HepG2 (cell line): ENCODE measurements around the gene SORBS2. TPM values are rescaled to one million over a fixed set of nuclear protein-coding genes. Genes with fewer than 3 reads are reported as not detected.

Experiments used
- ATAC-seq: fragments of 200-7000 bp; cut with Tn5 transposase; 3 replicates; pipeline ENCODE4 v1.9.1; 2020; ENCODE audit warnings: mild to moderate bottlenecking, moderate library complexity
- BruUV-seq: library from RNA; stranded (reverse); fragments of 400-500 nt; replicated peaks from 2 replicates; lab custom pipeline; 2021; lab: Mats Ljungman, UMichigan
- CTCF ChIA-PET: fragments of 300-600 bp; formaldehyde crosslinking; extraction: SDS; loops from one replicate; lab custom pipeline; 2021; ENCODE audit warnings: low total read pairs, inconsistent platforms, low intra/inter-chr PET ratio; lab: Yijun Ruan, JAX
- POLR2A ChIA-PET: fragments of 350-600 bp; sonication (Branson Sonifier 250); formaldehyde crosslinking; loops from one replicate; lab custom pipeline; 2020; ENCODE audit warnings: antibody characterized with exemption, inconsistent platforms; lab: Yijun Ruan, JAX
- DNase-seq: peaks from one replicate; pipeline ENCODE4 v3.0.0-alpha.2; 2015; ENCODE audit warnings: low spot score
- FAIRE-seq: peaks from 3 replicates; lab custom pipeline; 2011; peaks lifted over from hg19 to GRCh38; lab: Jason Lieb, UNC
- H2AFZ ChIP-seq: one replicate; pipeline ENCODE4 v1.6.1; 2011; ENCODE audit warnings: low read length, inconsistent platforms
- H3K27ac ChIP-seq: fragments of 300-600 bp; 3 replicates; pipeline ENCODE4 v1.8.0; 2011; ENCODE audit warnings: mixed run types, mild to moderate bottlenecking, mixed read lengths, low read length, inconsistent platforms; ENCODE audit not compliant: insufficient read depth; ENCODE audit errors: extremely low read length
- H3K27me3 ChIP-seq, 2 experiments: fragments of 200-600 bp in 1 of 2; 2 replicates in 1 of 2; 3 replicates in 1 of 2; pipeline versions ENCODE4 v1.6.0 to v1.8.0; 2011; ENCODE audit warnings: low read length in 2 of 2, mild to moderate bottlenecking in 2 of 2, moderate library complexity in 2 of 2, inconsistent platforms in 1 of 2; ENCODE audit not compliant: insufficient read depth in 2 of 2, control insufficient read depth in 1 of 2
- H3K36me3 ChIP-seq, 2 experiments: fragments of 200-600 bp in 1 of 2; replicated peaks in 1 of 2; 2 replicates in 1 of 2; 3 replicates in 1 of 2; pipeline versions ENCODE4 v1.5.1 to v1.8.0; 2011; ENCODE audit warnings: low read length in 2 of 2, inconsistent platforms in 1 of 2; ENCODE audit not compliant: insufficient read depth in 2 of 2, control insufficient read depth in 1 of 2
- H3K4me1 ChIP-seq: 2 replicates; pipeline ENCODE4 v1.5.1; 2012; ENCODE audit warnings: low read length, inconsistent platforms; ENCODE audit not compliant: insufficient read depth
- H3K4me2 ChIP-seq: 2 replicates; pipeline ENCODE4 v1.6.0; 2011; ENCODE audit warnings: low read depth, low read length, inconsistent platforms
- H3K4me3 ChIP-seq, 3 experiments: fragments of 200-600 bp in 1 of 3; sonication (generic), shearing (Covaris generic) in 1 of 3; replicated peaks in 1 of 3; 2 replicates each; pipeline ENCODE4 v1.5.1; 2011 to 2016; ENCODE audit warnings: low read length in 3 of 3, inconsistent platforms in 2 of 3, low read depth in 2 of 3, mild to moderate bottlenecking in 2 of 3, control low read depth in 1 of 3, mixed read lengths in 1 of 3; ENCODE audit not compliant: insufficient read depth in 1 of 3
- H3K79me2 ChIP-seq: one replicate; pipeline ENCODE4 v1.6.1; 2011; ENCODE audit warnings: low read length, inconsistent platforms; ENCODE audit not compliant: insufficient read depth
- H3K9ac ChIP-seq: 2 replicates; pipeline ENCODE4 v1.6.0; 2011; ENCODE audit warnings: mild to moderate bottlenecking, low read depth, low read length, inconsistent platforms; ENCODE audit not compliant: insufficient read depth
- H3K9me3 ChIP-seq: 2 replicates; pipeline ENCODE4 v1.5.1; 2012; ENCODE audit warnings: mild to moderate bottlenecking, low read length
- H4K20me1 ChIP-seq: 2 replicates; pipeline ENCODE4 v1.6.0; 2011; ENCODE audit warnings: inconsistent platforms, mild to moderate bottlenecking, low read length, moderate library complexity; ENCODE audit not compliant: insufficient read depth
- ASH2L ChIP-seq: fragments of 300-600, 200-600 bp; sonication (generic); IDR thresholded peaks from 2 replicates; pipeline ENCODE4 v1.7.0; 2017; ENCODE audit warnings: low read depth, mild to moderate bottlenecking, moderate library complexity, mixed read lengths, low read length; ENCODE audit not compliant: insufficient read length
- GTF3A ChIP-seq: sonication (generic); formaldehyde crosslinking; conservative IDR thresholded peaks from 2 replicates; pipeline ENCODE4 v1.4.0; 2020; ENCODE audit warnings: mild to moderate bottlenecking, missing genetic modification reagents
- HNRNPH1 ChIP-seq: fragments of 200-400 bp; formaldehyde crosslinking; optimal IDR thresholded peaks from 2 replicates; pipeline ENCODE3; 2017; ENCODE audit warnings: mild to moderate bottlenecking, low read depth, low read length
- KDM4B ChIP-seq: sonication (generic); formaldehyde crosslinking; IDR thresholded peaks from 2 replicates; pipeline ENCODE4 v1.4.0; 2020; ENCODE audit warnings: missing genetic modification reagents
- MAFF ChIP-seq: IDR thresholded peaks from 2 replicates; pipeline ENCODE4 v1.6.1; 2011; ENCODE audit warnings: low read depth, low read length, improper control_type of control experiment
- MAFK ChIP-seq, 2 experiments: IDR thresholded peaks in 1 of 2; conservative IDR thresholded peaks in 1 of 2; 2 replicates each; pipeline ENCODE4 v1.6.1; 2011; ENCODE audit warnings: improper control_type of control experiment in 2 of 2, low read length in 2 of 2
- RXRB ChIP-seq: IDR thresholded peaks from 2 replicates; pipeline ENCODE4 v1.6.1; 2016; ENCODE audit warnings: borderline replicate concordance, missing genetic modification reagents, missing compliant biosample characterization
- SP1 ChIP-seq, 2 experiments: fragments of 450-650 bp in 1 of 2; sonication (generic) in 1 of 2; formaldehyde crosslinking in 1 of 2; IDR thresholded peaks; 2 replicates each; pipeline versions ENCODE4 v1.4.0 to v1.6.1; 2016 to 2020; ENCODE audit warnings: missing genetic modification reagents in 1 of 2
- TOE1 ChIP-seq: sonication (generic); formaldehyde crosslinking; IDR thresholded peaks from 2 replicates; pipeline ENCODE4 v1.4.0; 2020; ENCODE audit warnings: mild to moderate bottlenecking, missing genetic modification reagents
- ZBTB34 ChIP-seq: sonication (generic); formaldehyde crosslinking; IDR thresholded peaks from 2 replicates; pipeline ENCODE4 v1.8.0; 2022; ENCODE audit warnings: mild to moderate bottlenecking, missing genetic modification reagents
- ZFP41 ChIP-seq: sonication (generic); formaldehyde crosslinking; IDR thresholded peaks from 2 replicates; pipeline ENCODE4 v1.4.0; 2020; ENCODE audit warnings: mild to moderate bottlenecking, missing genetic modification reagents, borderline replicate concordance
- ZNF24 ChIP-seq: fragments of 450-650 bp; IDR thresholded peaks from 2 replicates; pipeline ENCODE4 v1.6.1; 2017; ENCODE audit warnings: antibody characterized with exemption, mild to moderate bottlenecking
- ZNF264 ChIP-seq: sonication (generic); formaldehyde crosslinking; IDR thresholded peaks from 2 replicates; pipeline ENCODE4 v1.4.0; 2020; ENCODE audit warnings: missing genetic modification reagents
- ZNF350 ChIP-seq: sonication (generic); formaldehyde crosslinking; IDR thresholded peaks from 2 replicates; pipeline ENCODE4 v1.4.0; 2020; ENCODE audit warnings: mild to moderate bottlenecking, low read depth, missing genetic modification reagents, borderline replicate concordance
- ZNF414 ChIP-seq: sonication (generic); formaldehyde crosslinking; IDR thresholded peaks from 2 replicates; pipeline ENCODE4 v1.5.0; 2020; ENCODE audit warnings: missing genetic modification reagents
- ZNF775 ChIP-seq: sonication (generic); formaldehyde crosslinking; IDR thresholded peaks from 2 replicates; pipeline ENCODE4 v1.4.0; 2020; ENCODE audit warnings: missing genetic modification reagents, mild to moderate bottlenecking, moderate library complexity, borderline replicate concordance
- ZNF816 ChIP-seq: sonication (generic); formaldehyde crosslinking; IDR thresholded peaks from 2 replicates; pipeline ENCODE4 v1.8.0; 2022; ENCODE audit warnings: missing genetic modification reagents, mild to moderate bottlenecking, borderline replicate concordance
- ZSCAN22 ChIP-seq: sonication (generic); formaldehyde crosslinking; IDR thresholded peaks from 2 replicates; pipeline ENCODE4 v1.4.0; 2020; ENCODE audit warnings: mild to moderate bottlenecking, missing genetic modification reagents
- WGBS: methylation state at CpG from one replicate; pipeline ENCODE4 v1.1.6; 2017; ENCODE audit warnings: low lambda C conversion rate; 5-methylcytosine and 5-hydroxymethylcytosine counted together
- in situ Hi-C: cut with HindIII; loops from 2 replicates; pipeline ENCODE4 v1.10.0; 2017; ENCODE audit warnings: low pct_unique_long_range_greater_than_20kb; ENCODE audit not compliant: extremely low pct_ligation_motif_present
- intact Hi-C: fragments of 100-400 bp; cut with micrococcal nuclease; formaldehyde crosslinking; loops from one replicate; pipeline ENCODE4 v1.10.0; 2022; ENCODE audit not compliant: unreplicated experiment
- polyA plus RNA-seq, 8 experiments: library from polyadenylated mRNA; depleted of rRNA in 3 of 8; stranded (reverse) in 7 of 8; unstranded in 1 of 8; fragments of >200 nt; fragmentation: Illumina TruSeq in 4 of 8; extraction: Trizol in 4 of 8; gene quantifications; 2 replicates each; pipeline versions ENCODE4 v1.2.1 to v1.2.3, GENCODE V29; 2011 to 2016; ENCODE audit warnings: low read depth in 4 of 8, missing spikeins in 1 of 8, mixed read lengths in 1 of 8; ENCODE audit not compliant: insufficient read depth in 1 of 8
- total RNA-seq, 5 experiments: library from RNA; depleted of rRNA; stranded (reverse); fragments of >200 nt; fragmentation: Illumina TruSeq; extraction: Trizol; gene quantifications; 2 replicates each; pipeline ENCODE4 v1.2.3, GENCODE V29; 2016; ENCODE audit warnings: low read depth in 1 of 5

The SORBS2 gene
- total and polyA plus RNA-seq, 2 of the 13 experiments (the other 11 are each of a cell fraction or from before 2014, with no cell fraction given), result 25.0 to 80.5 TPM

GRCh38 chr4:185587030-185587426 lies 225.0 kb downstream of the SORBS2 start (continued):
- no peak for TF ChIP-seq ZNF264 (CRISPR knock-in tag)
- TF ChIP-seq RXRB (CRISPR knock-in tag), result no peak

GRCh38 chr4:185585211-185585610 lies 226.8 kb downstream of the SORBS2 start:
- intact Hi-C loops, result no loop called here
- H3K36me3 ChIP-seq, result peaks cover 2 to 16% of the 10 kb centered on the region in 2 experiments; a peak in 3 of 5 replicates
- in situ Hi-C loops, result no loop called here

GRCh38 chr4:185583813-185584212 lies 228.2 kb downstream of the SORBS2 start:
- ChIA-PET CTCF (no interaction called here), POLR2A (no interaction called here)
- FAIRE-seq (no peak), DNase-seq (no peak), ATAC-seq (no peak)
- H3K4me1 ChIP-seq, result no peaks in the 10 kb centered on the region
- peaks cover 2 to 10% of the 10 kb centered on the region in 2 experiments; a peak in 3 of 5 replicates for H3K36me3 ChIP-seq
- BruUV-seq, result no TSS peak
- WGBS, result 96% methylated on average over 1 of the region's 1 CpG
- in situ Hi-C loops (no loop called here), intact Hi-C loops (no loop called here)
- H3K27me3 ChIP-seq, result no peaks in the 10 kb centered on the region
- H3K27ac ChIP-seq, result no peak overlapping the region
- H3K9me3 ChIP-seq, result no peaks in the 10 kb centered on the region
- H2AFZ ChIP-seq, result no peak overlapping the region
- no peak overlapping the region for H3K4me2 ChIP-seq
- no peaks in the 10 kb centered on the region for H3K79me2 ChIP-seq
- H3K4me3 ChIP-seq, result no peak overlapping the region
- H4K20me1 ChIP-seq, result no peaks in the 10 kb centered on the region
- H3K9ac ChIP-seq, result no peak overlapping the region
- TF ChIP-seq TOE1 (CRISPR knock-in tag) (no peak), KDM4B (CRISPR knock-in tag) (no peak), ZNF775 (CRISPR knock-in tag) (no peak), SP1 (IDR thresholded peaks at IDR 0.05) (no peak), SP1 (CRISPR knock-in tag; IDR thresholded peaks at IDR 0.05) (no peak), ZBTB34 (no peak), ASH2L (no peak), ZNF350 (CRISPR knock-in tag) (no peak), GTF3A (CRISPR knock-in tag) (no peak), ZNF414 (CRISPR knock-in tag) (no peak), ZSCAN22 (CRISPR knock-in tag) (no peak), ZFP41 (no peak), ZNF816 (CRISPR knock-in tag) (no peak), HNRNPH1 (no peak)

More at GRCh38 chr4:185585211-185585610, 226.8 kb downstream of the SORBS2 start:
- H3K4me2 ChIP-seq, result no peak overlapping the region
- TF ChIP-seq ZNF24 (no peak), MAFK (conservative IDR thresholded peaks at IDR 0.05 in 1 of 2, IDR thresholded peaks at IDR 0.05 in 1 of 2; ENCODE audit: low read length in 2 of 2) (peak; percentile 47 to 76), MAFF (peak; percentile 35; the same call in 1 of the 2 replicates)
- no peak for ATAC-seq
- no peaks in the 10 kb centered on the region for H3K27me3 ChIP-seq
- H3K9ac ChIP-seq, result no peak overlapping the region
- ChIA-PET POLR2A (no interaction called here), CTCF (no interaction called here)
- H3K79me2 ChIP-seq, result no peaks in the 10 kb centered on the region
- H3K4me1 ChIP-seq, result no peaks in the 10 kb centered on the region
- no peak overlapping the region for H3K27ac ChIP-seq
- DNase-seq, result no peak
- no peaks in the 10 kb centered on the region for H4K20me1 ChIP-seq
- H3K9me3 ChIP-seq, result no peaks in the 10 kb centered on the region
- no TSS peak for BruUV-seq
- WGBS, result 90% methylated on average over 1 of the region's 1 CpG
- H3K4me3 ChIP-seq, result no peak overlapping the region
- no peak overlapping the region for H2AFZ ChIP-seq
- no peak for FAIRE-seq
